NB4 (cell line): ENCODE results near the gene DUSP19.

Source experiments
- DNase-seq: peaks from one replicate; pipeline ENCODE4 v3.0.0; 2010; ENCODE audit warnings: low read depth
- H3K4me3 ChIP-seq: one replicate; pipeline ENCODE4 v1.5.1; 2011; ENCODE audit warnings: mild to moderate bottlenecking, low read depth, low read length, moderate library complexity
- CTCF ChIP-seq: IDR thresholded peaks from one replicate; pipeline ENCODE4 v1.5.1; 2012; ENCODE audit warnings: low read depth, low read length
- MAX ChIP-seq: IDR thresholded peaks from 2 replicates; pipeline ENCODE4 v1.6.1; 2011; ENCODE audit warnings: low read depth, low read length
- MYC ChIP-seq: IDR thresholded peaks from 2 replicates; pipeline ENCODE4 v1.6.1; 2011; ENCODE audit warnings: low read depth, low read length
- POLR2A ChIP-seq: IDR thresholded peaks from 2 replicates; pipeline ENCODE4 v1.6.1; 2011; ENCODE audit warnings: mild to moderate bottlenecking; ENCODE audit not compliant: insufficient read length; ENCODE audit errors: extremely low read depth

DUSP19 gene

GRCh38 chr2:183060571-183061231 is 17.8 kb upstream of the DUSP19 start:
- no peak for DNase-seq
- TF ChIP-seq MAX, result no peak
- no peak for TF ChIP-seq MYC
- no peak for TF ChIP-seq POLR2A
- TF ChIP-seq CTCF, result no peak
- no peak overlapping the region for H3K4me3 ChIP-seq

GRCh38 chr2:183063083-183063482 is 15.5 kb upstream of the DUSP19 start:
- DNase-seq, result no peak
- no peak for TF ChIP-seq POLR2A
- no peak for TF ChIP-seq MAX
- TF ChIP-seq MYC, result no peak
- TF ChIP-seq CTCF, result no peak
- no peak overlapping the region for H3K4me3 ChIP-seq

- no peak overlapping the region for H3K4me3 ChIP-seq
- DNase-seq, result no peak
- TF ChIP-seq MAX (no peak), POLR2A (no peak), CTCF (no peak)
Measured at GRCh38 chr2:183068561-183068960, 10.0 kb upstream of the DUSP19 start.

- no peak overlapping the region for H3K4me3 ChIP-seq
- no peak for DNase-seq
- TF ChIP-seq MAX, result no peak
- TF ChIP-seq POLR2A, result no peak
- no peak for TF ChIP-seq MYC
- TF ChIP-seq CTCF, result no peak
Measured at GRCh38 chr2:183069174-183069573, 9.4 kb upstream of the DUSP19 start.

- peak; percentile 25 for DNase-seq
- no peak overlapping the region for H3K4me3 ChIP-seq
- TF ChIP-seq MYC, result no peak
- no peak for TF ChIP-seq POLR2A
- TF ChIP-seq CTCF, result peak; percentile 45
Measured at GRCh38 chr2:183070942-183071844, 7.4 kb upstream of the DUSP19 start.
